NCI-H2107 treated with DMSO at 0.1 percent for 48 hours (cell line): ENCODE data around the gene SESN1.
"Not testable (repeated sequence)": the region's sequence is repeated elsewhere in the genome, so short reads cannot be mapped to it uniquely, and the experiment has no call there.

ENCODE experiments used
- DNase-seq: peaks from one replicate; lab custom pipeline; 2025; ENCODE audit not compliant: unreplicated experiment; lab: John Stamatoyannopoulos, UW

SESN1 gene

DNA sequence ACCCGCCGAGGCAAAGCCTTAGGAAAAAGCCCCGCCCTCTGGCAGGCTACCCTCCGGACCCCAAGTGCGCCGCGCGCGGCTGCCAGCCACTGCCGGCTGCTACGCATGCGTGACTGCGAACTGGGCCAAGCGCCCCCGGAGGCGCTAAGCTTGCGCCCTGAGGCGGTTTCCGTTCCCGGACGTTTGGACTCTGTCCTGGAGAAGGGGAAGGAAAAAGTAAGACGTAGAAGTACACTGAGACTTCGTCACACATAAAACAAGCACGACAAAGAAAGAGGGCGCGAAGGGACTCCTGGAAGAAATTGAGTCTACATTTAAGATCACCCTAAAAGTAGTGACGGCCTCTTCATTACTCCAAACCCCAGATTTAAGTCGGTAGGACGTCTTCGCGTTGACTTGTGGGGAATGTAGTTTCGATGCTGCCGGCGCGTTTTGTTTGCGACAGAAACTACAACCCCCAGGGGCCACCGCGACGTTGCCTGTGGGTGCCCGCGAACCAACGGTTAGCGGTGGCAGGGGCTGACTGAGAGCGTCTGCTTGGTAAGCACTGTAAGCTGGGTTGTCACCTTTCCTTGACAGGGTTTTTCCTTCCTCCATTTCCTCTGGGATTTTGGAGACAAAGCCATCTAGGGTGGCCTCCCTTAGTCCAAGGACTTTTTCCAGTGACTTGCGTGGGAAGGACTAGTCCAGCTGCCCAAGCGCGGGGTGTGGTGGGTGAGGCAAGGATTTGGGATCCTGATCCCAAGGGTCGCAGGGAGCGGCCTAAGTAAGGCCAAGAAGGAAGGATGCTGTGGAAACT lies 589 bp upstream of the SESN1 start, which contains the start of gene CEP57L1:
Gene CEP57L1, plus strand, starts transcription at position 472 of the 799 bp plus-strand sequence. CDS start 49,715 bp downstream, outside the sequence.
- DNase-seq = peak; percentile 95

DNA sequence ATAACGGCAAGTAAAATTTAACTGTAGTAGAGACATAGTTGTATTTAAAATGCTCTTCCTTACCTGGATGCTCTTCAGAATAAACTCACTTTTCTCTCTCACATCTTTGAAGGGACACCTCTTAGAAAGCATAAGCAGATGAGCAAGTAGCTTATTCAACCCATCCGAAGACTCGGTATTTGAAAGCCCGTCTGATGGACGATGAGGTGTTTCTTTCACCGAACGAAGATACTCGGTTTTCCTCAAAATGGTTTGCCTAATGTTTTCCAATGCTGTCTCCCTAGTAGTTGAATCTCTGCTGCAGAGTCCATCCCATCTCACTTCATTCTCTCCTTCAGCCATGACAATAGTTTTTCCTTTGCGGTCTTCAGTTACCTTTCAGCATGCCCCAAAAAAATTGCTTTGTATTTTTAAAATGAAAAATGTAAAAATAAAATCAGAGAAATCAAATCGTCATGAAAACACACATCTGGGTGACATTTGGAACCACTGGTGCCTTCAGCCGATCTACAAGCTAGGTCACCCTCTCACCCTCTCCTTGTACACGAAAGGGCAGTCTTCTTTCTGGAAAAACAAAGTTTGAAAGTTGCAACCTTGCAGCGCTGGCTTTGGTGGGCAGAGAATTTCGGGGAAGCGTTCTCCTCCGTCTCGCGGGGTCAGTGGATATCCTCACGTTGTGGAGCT lies 772 bp downstream of the SESN1 start:
- DNase-seq = no peak

DNA sequence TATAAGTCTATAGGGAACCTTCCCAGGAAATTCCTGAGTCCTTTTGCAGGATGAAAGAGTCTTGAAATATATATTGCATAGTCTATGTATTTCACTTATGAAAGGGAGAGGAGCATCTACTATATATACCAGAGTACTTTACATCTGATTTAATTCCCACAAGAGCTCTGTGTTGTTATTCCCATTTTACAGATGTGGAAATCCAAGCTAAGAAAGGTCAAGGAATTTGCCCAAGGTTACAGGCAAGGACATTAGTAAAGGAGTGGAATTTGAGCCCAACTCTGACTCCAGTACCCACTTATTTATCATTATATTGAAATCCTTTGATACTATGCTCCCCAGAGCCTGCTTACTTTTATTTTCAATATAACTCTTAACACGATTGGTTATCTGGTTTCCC lies 2.6 kb downstream of the SESN1 start:
- no peak for DNase-seq

DNA sequence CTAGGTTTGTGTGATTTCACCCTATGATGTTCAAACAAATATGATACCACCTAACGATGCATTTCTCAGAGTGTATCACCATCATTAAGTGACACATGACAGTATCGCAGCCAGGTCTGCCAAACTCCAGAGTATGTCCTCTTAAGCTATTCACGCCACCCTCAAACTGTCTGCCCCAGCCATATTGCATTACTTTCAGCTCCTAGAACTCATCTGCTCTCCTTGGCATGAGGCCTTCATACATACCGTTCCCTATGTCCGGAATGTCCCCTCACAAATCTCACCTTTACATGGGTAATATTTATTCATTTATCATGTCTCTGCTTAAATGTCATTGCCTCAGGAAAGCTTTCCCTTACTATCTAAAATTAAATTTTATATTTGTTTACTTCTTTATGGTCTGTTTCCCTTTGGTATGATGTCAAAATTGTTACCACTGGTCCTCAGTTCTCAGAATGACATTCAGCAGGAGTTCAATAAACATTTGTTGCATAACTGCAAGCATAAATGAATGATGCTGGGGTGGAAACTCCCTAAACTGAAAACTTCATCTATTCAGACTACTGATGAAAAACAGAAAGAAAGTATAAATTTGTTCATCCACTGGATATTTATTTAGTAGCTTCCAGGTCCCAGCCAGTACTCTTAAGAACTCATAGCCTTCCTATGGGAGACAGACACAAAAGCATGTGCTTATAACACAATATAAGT lies 3.2 kb downstream of the SESN1 start:
- DNase-seq = no peak

DNA sequence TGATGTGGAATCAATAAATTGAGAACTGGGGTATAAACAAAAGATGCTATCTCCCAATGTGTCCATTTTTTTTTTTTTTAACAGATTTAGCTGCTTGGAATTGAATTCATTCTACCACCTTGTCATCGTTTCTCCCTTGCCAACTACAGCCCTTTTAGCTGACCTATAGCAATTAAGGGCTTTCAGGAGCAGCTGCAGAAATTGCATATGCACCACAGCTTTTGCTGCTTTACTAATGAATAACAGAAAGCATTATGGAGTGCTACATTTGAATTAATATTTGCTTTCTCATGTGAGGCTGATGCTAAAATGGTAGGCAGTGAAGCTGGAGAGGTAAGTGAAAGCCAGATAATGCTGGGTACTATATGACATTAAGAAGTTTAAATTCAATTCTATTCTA lies 5.7 kb downstream of the SESN1 start:
- no peak for DNase-seq

DNA sequence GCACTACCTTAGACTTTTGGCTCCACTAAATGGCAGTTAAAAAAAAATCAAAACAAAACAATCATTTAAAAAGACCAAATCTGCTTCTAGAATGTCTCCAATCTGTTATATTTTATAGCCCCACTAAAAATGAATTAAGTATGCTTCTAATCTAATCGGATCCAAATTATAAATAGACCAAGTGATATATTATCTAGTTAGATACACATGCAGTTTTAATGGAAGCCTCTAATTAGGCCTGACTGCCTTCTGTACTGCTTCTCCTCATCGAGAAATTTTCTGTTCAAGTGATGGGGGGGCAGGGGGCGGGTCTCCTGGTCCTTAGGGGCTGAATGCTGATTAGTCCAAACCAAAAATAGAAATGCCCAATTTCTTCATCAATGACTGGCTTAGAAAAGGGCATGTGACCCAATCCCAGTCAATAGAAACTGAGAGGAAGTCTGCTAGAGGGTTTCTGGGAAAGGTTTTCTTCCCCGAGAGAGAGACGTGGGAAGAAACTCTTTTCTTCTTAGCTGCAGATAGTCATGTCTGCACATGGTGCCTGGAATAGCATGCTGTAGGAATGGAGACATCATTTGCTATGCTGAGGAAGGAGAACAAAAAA lies 6.9 kb downstream of the SESN1 start:
- no peak for DNase-seq

DNA sequence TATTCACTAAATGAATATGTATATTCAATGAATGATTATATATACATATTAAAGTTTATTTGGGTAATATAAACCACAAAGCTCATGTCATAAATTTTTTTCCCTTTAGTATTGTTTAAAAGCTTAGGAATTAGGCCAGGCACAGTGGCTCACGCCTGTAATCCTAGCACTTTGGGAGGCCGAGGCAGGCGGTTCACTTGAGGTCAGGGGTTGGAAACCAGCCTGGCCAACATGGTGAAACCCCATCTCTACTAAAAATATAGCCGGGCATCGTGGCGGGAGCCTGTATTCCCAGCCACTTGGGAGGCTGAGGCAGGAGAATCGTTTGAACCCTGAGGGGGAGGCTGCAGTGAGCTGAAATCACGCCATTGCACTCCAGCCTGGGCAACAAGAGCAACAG lies 10.5 kb downstream of the SESN1 start:
- not testable (repeated sequence) for DNase-seq

DNA sequence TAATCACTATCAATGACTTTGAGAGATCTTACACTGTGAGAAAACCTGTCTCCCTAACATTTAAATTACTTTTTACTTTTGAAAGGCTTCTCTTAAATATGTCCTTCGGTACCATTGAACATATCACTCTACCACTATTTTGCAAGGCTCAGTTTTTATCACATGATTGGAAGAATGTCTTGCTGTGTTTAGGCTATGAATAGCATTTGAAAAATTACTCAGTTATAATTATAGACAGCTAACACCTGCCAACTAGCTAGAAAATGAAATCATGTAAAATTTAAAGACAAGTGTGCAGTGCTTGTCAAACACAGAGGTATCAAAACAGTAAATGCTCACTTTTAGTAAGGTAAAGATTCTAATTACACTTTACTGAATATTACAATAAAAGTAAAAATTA lies 11.0 kb downstream of the SESN1 start:
- DNase-seq = no peak

DNA sequence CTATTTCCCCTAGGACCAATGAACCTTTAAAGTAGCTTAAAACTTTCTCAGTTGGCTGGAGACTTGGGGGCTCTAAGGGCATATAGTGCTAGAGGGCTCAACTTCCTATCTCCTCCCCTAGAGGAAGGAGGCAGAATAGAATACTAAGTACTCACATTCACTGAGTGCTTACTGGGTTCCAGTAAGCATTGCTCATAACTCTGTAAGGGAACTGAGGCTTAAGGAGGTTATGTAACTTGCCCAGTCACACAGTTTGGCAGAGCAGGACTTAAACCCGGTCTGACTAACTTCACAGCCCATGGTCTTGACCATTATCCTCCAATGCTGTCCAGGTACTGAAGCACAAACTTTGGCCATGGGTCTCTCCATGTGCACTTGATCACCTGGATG lies 12.5 kb downstream of the SESN1 start:
- no peak for DNase-seq

DNA sequence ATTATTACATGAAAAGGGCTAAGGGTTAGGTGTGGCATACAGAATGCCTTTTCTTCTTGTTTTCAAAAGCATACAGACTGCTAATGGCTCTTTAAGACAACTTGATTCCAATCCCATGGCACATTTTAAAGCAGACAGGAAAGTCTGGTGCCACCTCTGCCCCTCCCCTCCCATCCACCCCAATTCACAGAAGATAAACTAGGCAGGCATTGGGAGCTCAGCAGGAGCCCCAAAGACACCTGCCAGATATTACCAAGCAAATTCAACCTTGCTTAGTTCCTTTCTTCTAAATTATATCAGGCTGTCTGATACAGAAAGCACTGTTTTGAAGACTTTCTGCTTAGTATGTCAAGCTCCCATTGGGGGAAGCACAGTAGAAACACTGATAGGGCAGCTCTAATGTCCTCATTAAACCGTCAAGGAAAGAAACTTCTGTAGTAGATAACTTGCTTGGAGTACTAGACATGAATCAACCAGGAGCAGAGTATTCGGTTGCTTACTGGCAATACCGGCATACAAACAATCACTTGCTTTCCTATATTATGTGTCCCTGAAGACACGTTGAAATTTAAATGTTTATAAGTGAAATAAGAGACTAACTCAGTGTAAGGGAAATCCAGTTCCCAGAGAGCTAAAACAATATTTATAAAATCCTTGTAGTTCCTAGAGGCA lies 13.0 kb downstream of the SESN1 start:
- DNase-seq = no peak

DNA sequence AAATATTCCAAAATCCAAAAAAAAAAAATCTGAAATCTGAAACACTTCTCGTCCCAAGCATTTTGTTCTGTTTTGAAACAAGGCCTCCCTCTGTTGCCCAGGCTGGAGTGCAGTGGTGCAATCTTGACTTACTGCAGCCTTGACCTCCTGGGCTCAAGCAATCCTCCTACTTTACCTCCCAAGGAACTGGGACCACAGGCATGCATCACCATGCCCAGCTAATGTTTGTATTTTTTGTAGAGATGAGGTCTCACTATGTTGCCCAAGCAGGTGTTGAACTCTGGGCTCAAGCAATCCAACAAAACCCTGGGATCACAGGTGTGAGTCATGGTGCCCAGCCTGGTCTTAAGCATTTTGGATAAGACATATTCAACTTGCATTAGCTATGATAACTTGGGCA lies 13.6 kb downstream of the SESN1 start:
- DNase-seq = no peak

DNA sequence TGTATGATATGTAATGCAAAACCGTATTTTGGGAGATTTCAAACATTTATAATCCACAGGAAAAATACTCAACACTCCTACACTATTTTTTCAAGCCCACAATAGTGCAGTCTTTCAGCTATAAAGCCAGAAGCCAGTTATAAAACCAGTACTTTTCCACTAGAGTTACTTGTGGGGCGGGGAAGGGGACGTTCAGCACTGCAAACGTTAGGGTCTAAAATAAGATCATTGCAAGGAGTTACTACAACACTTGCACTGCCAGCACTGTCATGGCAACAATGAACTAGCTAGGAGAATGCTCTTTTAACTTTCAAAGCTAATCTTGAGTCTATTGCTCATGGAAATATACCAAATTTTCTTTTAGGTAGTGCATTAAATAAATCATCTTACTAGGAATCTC lies 14.7 kb downstream of the SESN1 start:
- DNase-seq = no peak

DNA sequence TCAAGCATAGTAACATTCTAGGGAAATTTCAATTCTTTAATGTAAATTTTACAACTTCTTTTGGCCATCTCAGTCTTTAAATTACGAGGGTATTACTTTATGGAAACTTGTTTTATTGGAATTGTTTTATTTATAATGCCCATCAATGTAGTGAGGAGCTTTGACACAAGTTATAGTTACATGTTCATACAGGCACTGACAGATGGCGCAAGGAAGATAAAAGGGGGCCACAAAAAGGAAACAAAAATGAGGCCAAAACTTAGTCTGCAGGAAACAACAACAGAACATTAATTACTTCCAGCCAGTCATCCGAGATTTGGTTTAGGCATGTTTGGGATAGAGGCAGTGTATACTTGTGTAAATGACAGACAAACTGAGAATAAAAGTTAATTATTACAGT lies 18.3 kb downstream of the SESN1 start:
- DNase-seq = no peak

DNA sequence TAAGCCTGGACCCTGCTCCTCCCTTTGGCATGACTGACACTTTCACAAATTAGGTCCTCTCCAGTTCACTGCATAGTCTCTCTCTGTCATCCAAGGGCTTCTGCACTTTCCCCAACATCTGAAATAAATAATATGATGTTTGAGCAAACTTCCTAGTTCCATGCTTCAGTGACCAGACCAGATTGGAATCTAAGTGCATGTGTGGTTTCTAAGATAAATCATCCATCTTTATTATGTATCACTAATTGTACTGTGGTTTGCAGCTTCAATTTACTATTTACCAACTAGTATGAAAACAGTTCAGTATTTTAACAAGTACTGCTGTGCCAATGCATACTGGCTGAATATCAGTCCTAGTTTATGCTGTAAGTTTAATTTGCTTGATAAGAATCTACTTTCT lies 18.7 kb downstream of the SESN1 start:
- DNase-seq = no peak

DNA sequence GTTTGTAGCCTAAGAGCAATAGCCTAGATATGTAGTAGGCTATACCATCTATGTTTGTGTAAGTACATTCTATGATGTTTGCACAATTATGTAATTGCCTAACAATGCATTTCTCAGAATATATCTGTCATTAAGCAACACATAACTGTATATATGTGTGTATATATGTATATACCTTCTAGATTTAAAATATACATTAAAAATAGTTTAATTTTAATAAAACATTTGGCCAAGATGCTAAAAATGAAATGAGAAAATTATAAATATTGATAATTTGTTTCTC lies 20.6 kb downstream of the SESN1 start:
- no peak for DNase-seq

DNA sequence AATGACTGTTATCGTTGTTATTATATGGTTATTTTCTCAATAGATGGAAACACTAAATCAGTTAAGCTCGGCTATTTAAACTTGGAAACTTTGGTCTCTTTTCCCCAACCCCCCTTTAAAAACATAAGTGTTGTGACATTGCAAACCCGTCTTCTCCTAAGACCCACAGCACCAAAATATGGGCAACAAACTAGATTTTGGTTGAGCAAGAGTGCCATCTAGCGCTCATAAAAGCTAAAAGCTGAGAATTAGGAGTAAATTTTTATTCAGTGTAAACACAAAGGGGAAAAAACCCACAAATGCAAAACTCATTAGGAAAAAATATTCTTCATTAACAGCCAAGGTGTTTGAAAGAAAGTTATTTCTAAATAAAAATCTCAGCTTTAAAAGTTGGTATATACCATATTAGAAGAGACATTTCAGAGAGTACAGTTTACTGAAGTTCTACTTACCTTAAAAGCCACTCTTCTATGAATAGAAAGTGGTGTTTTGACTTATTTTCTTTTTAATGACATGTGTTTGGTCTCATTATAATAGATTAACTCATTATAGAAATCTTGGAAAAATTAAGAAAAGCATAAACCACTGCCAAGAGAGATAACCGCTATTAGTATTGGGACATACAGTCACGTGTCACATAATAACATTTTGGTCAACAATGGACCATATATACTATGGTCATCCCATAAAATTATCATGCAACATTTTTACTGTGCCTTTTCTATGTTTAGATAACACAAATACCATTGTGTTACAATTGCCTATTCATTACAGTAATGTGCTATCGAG lies 21.1 kb downstream of the SESN1 start:
- peak; percentile 32 for DNase-seq

DNA sequence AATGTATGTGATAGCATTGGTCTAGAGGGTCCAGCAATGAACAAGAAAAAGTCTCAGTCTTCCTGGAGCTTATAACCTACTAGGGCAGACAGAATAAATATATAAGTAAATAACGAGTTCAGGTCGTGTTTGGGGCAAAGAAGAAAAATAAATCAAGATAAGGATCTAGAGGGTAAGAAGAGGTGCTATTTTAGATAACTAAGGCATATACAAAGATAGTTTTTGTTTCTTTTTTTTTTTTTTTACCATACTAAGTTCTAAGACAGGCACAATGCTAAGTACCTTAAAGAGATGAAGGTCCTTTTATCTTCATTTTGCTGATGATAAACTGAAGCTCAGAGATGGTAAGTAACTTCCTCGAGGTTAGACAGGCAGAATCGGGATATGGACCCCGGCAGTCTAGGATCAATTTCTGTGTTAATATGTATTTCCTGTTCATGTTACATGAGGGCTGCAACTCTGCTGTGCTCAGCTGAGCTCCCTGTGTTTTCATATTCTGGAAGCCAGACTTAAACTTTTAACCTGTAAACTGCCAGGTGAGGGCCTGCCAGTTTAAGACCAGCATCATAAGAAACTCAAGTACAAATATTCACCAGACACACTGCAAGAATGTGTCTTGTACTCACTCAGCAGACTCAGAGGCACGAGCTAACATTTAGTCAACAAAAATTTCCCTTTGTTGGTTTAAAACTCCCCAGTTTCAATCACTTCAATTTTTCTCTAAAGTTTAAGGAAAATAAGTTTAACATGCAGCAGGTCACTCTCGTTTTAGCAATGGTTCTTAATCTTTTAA lies 23.3 kb downstream of the SESN1 start:
- DNase-seq = no peak

DNA sequence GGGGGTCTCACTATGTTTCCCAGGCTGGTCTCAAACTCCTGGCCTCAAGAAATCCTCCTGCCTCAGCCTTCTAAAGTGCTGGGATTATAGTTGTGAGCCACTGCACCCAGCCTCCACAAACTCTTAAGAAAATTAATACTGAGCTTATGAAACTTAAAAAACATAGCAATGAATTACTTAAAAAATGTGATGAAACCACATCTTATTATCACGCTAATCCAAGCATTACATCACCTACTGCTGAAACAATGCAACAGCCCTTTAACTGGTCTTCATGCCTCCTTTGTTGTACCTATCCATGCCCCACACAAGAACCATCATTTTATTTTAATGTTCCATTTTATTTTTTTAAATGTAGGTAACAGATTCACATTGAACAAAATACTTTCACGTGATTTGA lies 24.9 kb downstream of the SESN1 start:
- DNase-seq = no peak

DNA sequence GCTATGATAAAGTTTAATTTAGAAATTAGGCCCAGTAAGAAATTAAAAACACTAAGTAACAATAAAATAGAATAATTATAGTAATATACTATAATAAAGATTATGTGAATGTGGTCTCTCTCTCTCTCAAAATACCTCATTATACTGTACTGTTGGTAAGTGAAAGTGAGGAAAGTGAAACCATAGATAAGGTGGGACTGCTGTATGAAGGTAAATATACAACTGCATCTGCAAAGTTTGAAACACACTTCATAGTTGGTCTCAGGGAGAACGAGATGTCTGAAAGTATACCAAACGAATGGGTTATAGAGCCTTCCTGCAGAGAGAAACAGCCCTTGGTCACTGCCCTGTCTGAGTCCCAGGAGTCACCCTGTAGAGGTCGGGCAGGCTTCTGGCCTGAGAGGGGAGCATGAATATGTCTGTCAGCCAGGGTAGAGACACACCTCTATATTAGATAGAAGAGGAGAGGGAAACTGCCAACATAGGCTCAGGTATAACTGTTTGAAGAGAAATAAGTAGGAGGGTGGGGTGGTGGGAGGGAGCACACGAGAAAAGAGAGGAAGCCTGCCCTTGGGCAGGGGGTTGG lies 31.8 kb downstream of the SESN1 start:
- DNase-seq = no peak
